Omental fat pad (tissue), 4 donors: ENCODE data around the gene USP40. TPM values are rescaled to one million over a fixed set of nuclear protein-coding genes. Genes with fewer than 3 reads are reported as not detected.

Source experiments
- ATAC-seq: fragments of 150-250 bp; one replicate; pipeline ENCODE4 v1.9.1; 2016; ENCODE audit warnings: mild to moderate bottlenecking, moderate library complexity; ENCODE audit not compliant: low FRiP score
- DNase-seq: peaks from one replicate; pipeline ENCODE4 v3.0.0-alpha.2; 2019; ENCODE audit warnings: low spot score
- CTCF ChIP-seq, 3 donors: fragments of 450-650 bp; IDR thresholded peaks; one replicate each; pipeline ENCODE4 v1.5.1; 2016 to 2017; ENCODE audit warnings: antibody characterized with exemption in 3 of 3, mild to moderate bottlenecking in 3 of 3, moderate library complexity in 2 of 3
- total RNA-seq, 4 donors: library from RNA; depleted of rRNA; stranded (reverse); fragments of >200 nt; gene quantifications; one replicate each; pipeline ENCODE4 v1.1.0, GENCODE V29; 2016

The USP40 gene
- total RNA-seq, 4 donors from 2014 or later = 23.4 to 50.6 (median 35.1) TPM

GRCh38 chr2:233513953-233514655 is 52.5 kb downstream of the USP40 start:
- TF ChIP-seq CTCF (IDR thresholded peaks at IDR 0.05) = no peak
- ATAC-seq = no peak
- no peak for DNase-seq

GRCh38 chr2:233503947-233504637 is 62.5 kb downstream of the USP40 start:
- TF ChIP-seq CTCF (IDR thresholded peaks at IDR 0.05) = no peak
- DNase-seq (no peak), ATAC-seq (no peak)

- no peak for DNase-seq
- TF ChIP-seq CTCF (IDR thresholded peaks at IDR 0.05) = no peak
- ATAC-seq = no peak
These were observed 63.1 kb downstream of the USP40 start for GRCh38 chr2:233503481-233503880.

GRCh38 chr2:233501198-233502076 is 65.1 kb downstream of the USP40 start:
- no peak for TF ChIP-seq CTCF (IDR thresholded peaks at IDR 0.05)
- no peak for DNase-seq
- no peak for ATAC-seq

- TF ChIP-seq CTCF (IDR thresholded peaks at IDR 0.05) = no peak
- ATAC-seq (no peak), DNase-seq (no peak)
These were observed 66.7 kb downstream of the USP40 start for GRCh38 chr2:233499928-233500327.

- no peak for TF ChIP-seq CTCF (IDR thresholded peaks at IDR 0.05)
- ATAC-seq (no peak), DNase-seq (no peak)
These were observed 68.5 kb downstream of the USP40 start for GRCh38 chr2:233498126-233498525.
